Liver (tissue), 3 donors: ENCODE measurements around the gene BOLL.

Experiments
- ATF3 ChIP-seq: IDR thresholded peaks from 2 replicates; pipeline ENCODE4 v1.6.1; 2016; ENCODE audit warnings: antibody characterized with exemption
- CTCF ChIP-seq: fragments of 150-350 bp; IDR thresholded peaks from 2 replicates; pipeline ENCODE4 v1.5.1; 2017; ENCODE audit warnings: improper control_type of control experiment, low read depth, low read length; ENCODE audit not compliant: missing input control
- EGR1 ChIP-seq, 2 donors: IDR thresholded peaks; 2 replicates each; pipeline ENCODE4 v1.6.1; 2016 to 2018; ENCODE audit warnings: antibody characterized with exemption in 2 of 2, low read depth in 2 of 2
- FOXA1 ChIP-seq: IDR thresholded peaks from 2 replicates; pipeline ENCODE4 v1.6.1; 2016; ENCODE audit warnings: antibody characterized with exemption
- HNF4A ChIP-seq, 2 donors: conservative IDR thresholded peaks; 2 replicates each; pipeline ENCODE4 v1.6.1; 2016; ENCODE audit warnings: antibody characterized with exemption in 2 of 2, mild to moderate bottlenecking in 2 of 2
- JUND ChIP-seq, 2 donors: IDR thresholded peaks; 2 replicates each; pipeline ENCODE4 v1.6.1; 2016; ENCODE audit warnings: antibody characterized with exemption in 2 of 2
- MAX ChIP-seq: IDR thresholded peaks from 2 replicates; pipeline ENCODE4 v1.6.1; 2016; ENCODE audit warnings: antibody characterized with exemption
- REST ChIP-seq: IDR thresholded peaks from 2 replicates; pipeline ENCODE4 v1.6.1; 2016; ENCODE audit warnings: antibody characterized with exemption, mild to moderate bottlenecking
- SP1 ChIP-seq: IDR thresholded peaks from 2 replicates; pipeline ENCODE4 v1.6.1; 2018; ENCODE audit warnings: antibody characterized with exemption, mild to moderate bottlenecking
- TAF1 ChIP-seq: conservative IDR thresholded peaks from 2 replicates; pipeline ENCODE4 v1.6.1; 2016; ENCODE audit warnings: antibody characterized with exemption, mild to moderate bottlenecking
- YY1 ChIP-seq: IDR thresholded peaks from 2 replicates; pipeline ENCODE4 v1.6.1; 2016; ENCODE audit warnings: antibody characterized with exemption, mild to moderate bottlenecking
- donor health status: healthy.
- donor health status: healthy.

- TF ChIP-seq CTCF (no peak), REST (no peak), HNF4A (conservative IDR thresholded peaks at IDR 0.05) (no peak), YY1 (no peak), ATF3 (no peak), TAF1 (no peak), EGR1 (IDR thresholded peaks at IDR 0.05; ENCODE audit: low read depth in 2 of 2) (no peak), JUND (IDR thresholded peaks at IDR 0.05) (no peak), FOXA1 (no peak), SP1 (no peak), MAX (no peak)
Measured at GRCh38 chr2:197740200-197740599, 44.9 kb downstream of the BOLL start.
